HCT116 (cell line): ENCODE data around the gene KCTD18. TPM values are rescaled to one million over a fixed set of nuclear protein-coding genes. Genes with fewer than 3 reads are reported as not detected.

ENCODE experiments used
- ATAC-seq: fragments of 200-7000 bp; cut with Tn5 transposase; 2 replicates; pipeline ENCODE4 v1.9.1; 2020; ENCODE audit warnings: mild to moderate bottlenecking, moderate library complexity
- BruUV-seq: library from RNA; stranded (reverse); fragments of 400-500 nt; replicated peaks from 2 replicates; lab custom pipeline; 2021; lab: Mats Ljungman, UMichigan
- CTCF ChIA-PET: fragments of 300-600 bp; sonication (Branson Sonifier 250); formaldehyde crosslinking; loops from one replicate; lab custom pipeline; 2021; ENCODE audit warnings: antibody characterized with exemption; lab: Charles Lee
- POLR2A ChIA-PET: fragments of 300-600, 350-600 bp; sonication (Branson Sonifier 250); formaldehyde crosslinking; loops from one replicate; lab custom pipeline; 2021; ENCODE audit warnings: antibody characterized with exemption; lab: Charles Lee
- RAD21 ChIA-PET, 2 experiments: fragments of 300-600 bp; sonication (Branson Sonifier 250); formaldehyde crosslinking; loops; one replicate each; lab custom pipeline; 2023; ENCODE audit warnings: low total read pairs in 2 of 2; ENCODE audit not compliant: uncharacterized antibody in 2 of 2, unreplicated experiment in 2 of 2, low non-redundant PET in 1 of 2; lab: Charles Lee
- DNase-seq: peaks from one replicate; pipeline ENCODE4 v3.0.0-alpha.2; 2010; ENCODE audit warnings: low read depth, low spot score
- H2AFZ ChIP-seq: fragments of 200-600 bp; shearing (Covaris generic), sonication (generic); 2 replicates; pipeline ENCODE4 v1.6.1; 2017; ENCODE audit warnings: low read depth, mixed run types, mixed read lengths, antibody characterized with exemption, low read length; ENCODE audit not compliant: poor library complexity, severe bottlenecking
- H3K27ac ChIP-seq: 2 replicates; pipeline ENCODE4 v1.5.1; 2012; ENCODE audit warnings: low read depth, low read length
- H3K27me3 ChIP-seq: fragments of 200-600 bp; sonication (generic); 2 replicates; pipeline ENCODE4 v1.6.1; 2016; ENCODE audit warnings: mixed run types, low read length, mixed read lengths; ENCODE audit not compliant: insufficient read depth
- H3K36me3 ChIP-seq, 2 experiments: fragments of 200-500 bp in 1 of 2; fragments of 200-600 bp in 1 of 2; sonication (Bioruptor generic) in 1 of 2; sonication (generic) in 1 of 2; 2 replicates each; pipeline versions ENCODE4 v1.5.1 to v1.6.1; 2014 to 2016; ENCODE audit warnings: low read length in 2 of 2, inconsistent platforms in 1 of 2, mixed read lengths in 1 of 2, mixed run types in 1 of 2; ENCODE audit not compliant: insufficient read depth in 2 of 2, control insufficient read depth in 1 of 2
- H3K4me1 ChIP-seq, 2 experiments: fragments of 200-600 bp in 1 of 2; sonication (generic) in 1 of 2; 2 replicates each; pipeline versions ENCODE4 v1.5.1 to v1.6.1; 2012 to 2017; ENCODE audit warnings: low read length in 2 of 2, inconsistent platforms in 1 of 2, mild to moderate bottlenecking in 1 of 2, mixed read lengths in 1 of 2, mixed run types in 1 of 2, moderate library complexity in 1 of 2; ENCODE audit not compliant: insufficient read depth in 2 of 2, control insufficient read depth in 1 of 2
- H3K4me2 ChIP-seq: fragments of 200-600 bp; sonication (generic); 2 replicates; pipeline ENCODE4 v1.6.1; 2017; ENCODE audit warnings: mixed run types, low read length, mixed read lengths
- H3K4me3 ChIP-seq, 2 experiments: fragments of 200-600 bp in 1 of 2; sonication (generic) in 1 of 2; replicated peaks in 1 of 2; 2 replicates each; pipeline ENCODE4 v1.5.1; 2011 to 2016; ENCODE audit warnings: low read length in 2 of 2, control low read depth in 1 of 2, low read depth in 1 of 2, mild to moderate bottlenecking in 1 of 2, mixed read lengths in 1 of 2, mixed run types in 1 of 2
- H3K79me2 ChIP-seq: fragments of 200-600 bp; sonication (generic); 2 replicates; pipeline ENCODE4 v1.6.1; 2017; ENCODE audit warnings: mild to moderate bottlenecking, mixed run types, low read length, moderate library complexity, mixed read lengths; ENCODE audit not compliant: insufficient read depth
- H3K9ac ChIP-seq: fragments of 200-600 bp; sonication (generic); 2 replicates; pipeline ENCODE4 v1.6.1; 2016; ENCODE audit warnings: low read length, mixed read lengths
- H3K9me2 ChIP-seq: fragments of 200-600 bp; sonication (generic), shearing (Covaris generic); 2 replicates; pipeline ENCODE4 v1.6.1; 2017; ENCODE audit warnings: mixed run types, mild to moderate bottlenecking, moderate library complexity; ENCODE audit not compliant: insufficient read depth
- H3K9me3 ChIP-seq, 2 experiments: fragments of 200-500 bp in 1 of 2; fragments of 200-600 bp in 1 of 2; sonication (Bioruptor generic) in 1 of 2; sonication (generic) in 1 of 2; 2 replicates each; pipeline ENCODE4 v1.6.1; 2014 to 2017; ENCODE audit warnings: low read length in 2 of 2, mixed read lengths in 2 of 2, inconsistent platforms in 1 of 2, low read depth in 1 of 2, mild to moderate bottlenecking in 1 of 2, mixed run types in 1 of 2, moderate library complexity in 1 of 2; ENCODE audit not compliant: control insufficient read depth in 1 of 2, insufficient read depth in 1 of 2
- H4K20me1 ChIP-seq: fragments of 200-600 bp; sonication (generic), shearing (Covaris generic); 2 replicates; pipeline ENCODE4 v1.6.1; 2017; ENCODE audit warnings: mixed run types, mild to moderate bottlenecking, moderate library complexity; ENCODE audit not compliant: insufficient read depth
- CTCF ChIP-seq, 3 experiments: fragments of 200-600 bp in 1 of 3; sonication (generic) in 1 of 3; IDR thresholded peaks in 2 of 3; conservative IDR thresholded peaks in 1 of 3; 2 replicates each; pipeline ENCODE4 v1.5.1; 2012 to 2017; ENCODE audit warnings: low read depth in 2 of 3, low read length in 2 of 3, antibody characterized with exemption in 1 of 3, borderline replicate concordance in 1 of 3, control low read depth in 1 of 3, mild to moderate bottlenecking in 1 of 3, mixed read lengths in 1 of 3, mixed run types in 1 of 3, moderate library complexity in 1 of 3; ENCODE audit not compliant: insufficient read depth in 1 of 3
- ELF1 ChIP-seq: IDR thresholded peaks from 2 replicates; pipeline ENCODE4 v1.6.1; 2012; ENCODE audit warnings: low read depth, borderline replicate concordance
- REST ChIP-seq: IDR thresholded peaks from 2 replicates; pipeline ENCODE4 v1.6.1; 2012; ENCODE audit warnings: low read depth
- YY1 ChIP-seq: IDR thresholded peaks from 2 replicates; pipeline ENCODE4 v1.6.1; 2011; ENCODE audit warnings: low read length, low read depth, moderate library complexity, mild to moderate bottlenecking; ENCODE audit not compliant: insufficient replicate concordance; ENCODE audit errors: extremely low read depth
- intact Hi-C: fragments of 100-400 bp; cut with micrococcal nuclease; formaldehyde crosslinking; loops from 2 replicates; pipeline ENCODE4 v1.10.0; 2022
- total RNA-seq: library from RNA; stranded (reverse); gene quantifications from one replicate; pipeline ENCODE4 v1.2.1, GENCODE V29; 2021; ENCODE audit not compliant: unreplicated experiment

Gene KCTD18
- total RNA-seq, 1 experiment from 2014 or later: 12.8 TPM

DNA sequence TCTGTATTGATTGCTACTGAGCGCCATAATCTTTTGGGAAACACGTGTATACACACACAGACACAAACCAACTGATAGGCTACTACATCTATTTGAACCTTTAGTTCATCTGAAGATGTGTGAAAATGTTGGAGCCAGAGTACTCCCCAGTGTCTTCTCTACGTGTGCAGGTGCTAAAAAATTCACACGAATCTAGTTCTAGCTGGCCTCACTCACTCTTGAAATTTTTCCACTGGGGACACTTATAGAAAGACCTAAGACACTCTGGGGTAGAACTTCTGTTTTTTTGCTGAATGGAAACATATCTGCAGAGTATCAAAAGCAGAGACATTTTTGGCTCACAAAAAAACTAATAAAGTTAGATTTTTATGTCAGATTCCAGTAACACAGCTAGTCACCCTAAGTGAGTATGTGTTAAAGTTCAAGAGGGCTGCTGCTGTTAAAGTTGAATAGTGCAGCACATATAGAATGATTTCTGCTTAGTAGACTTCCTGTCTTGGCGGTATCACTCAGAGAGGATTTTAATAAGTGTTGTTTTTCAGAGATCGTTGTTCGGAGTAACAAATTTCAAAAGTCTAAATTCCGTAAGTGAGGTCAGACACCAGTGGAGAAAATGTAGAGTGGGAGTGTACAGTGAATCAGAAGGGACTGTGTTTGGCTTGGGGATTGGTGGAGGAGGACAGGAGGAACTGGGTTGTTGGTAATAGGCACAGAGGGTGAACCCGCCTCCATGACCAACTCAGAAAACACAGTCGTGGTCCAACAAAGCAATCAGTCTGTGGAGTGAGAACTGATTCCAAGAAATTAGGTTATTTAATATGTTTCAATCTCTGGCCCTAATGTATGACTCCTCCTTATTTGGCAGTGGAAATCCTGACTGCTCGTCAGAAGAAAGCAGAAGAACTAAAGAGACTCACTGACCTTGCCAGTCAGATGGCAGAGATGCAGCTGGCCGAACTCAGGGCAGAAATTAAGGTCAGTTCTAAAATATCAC lies 43.1 kb downstream of the KCTD18 start:
- RAD21 ChIA-PET: no interaction called here
- H4K20me1 ChIP-seq: no peaks in the 10 kb centered on the region
- no peak overlapping the region for H3K9ac ChIP-seq
- BruUV-seq: no TSS peak
- DNase-seq (no peak), ATAC-seq (no peak)
- no peaks in the 10 kb centered on the region for H3K4me1 ChIP-seq
- H3K4me3 ChIP-seq: no peak overlapping the region
- POLR2A ChIA-PET: no interaction called here
- no peak overlapping the region for H2AFZ ChIP-seq
- H3K27ac ChIP-seq: no peak overlapping the region
- peaks cover 4 to 22% of the 10 kb centered on the region in 2 experiments; a peak in 2 of 4 replicates for H3K36me3 ChIP-seq
- intact Hi-C loops: no loop called here
- H3K4me2 ChIP-seq: no peak overlapping the region
- CTCF ChIA-PET: no interaction called here
- no peaks in the 10 kb centered on the region for H3K9me2 ChIP-seq
- no peaks in the 10 kb centered on the region for H3K79me2 ChIP-seq
- TF ChIP-seq REST (no peak), YY1 (no peak), ELF1 (no peak), CTCF (IDR thresholded peaks at IDR 0.05 in 2 of 3, conservative IDR thresholded peaks at IDR 0.05 in 1 of 3; ENCODE audit: borderline replicate concordance in 1 of 3, insufficient read depth in 1 of 3, low read depth in 2 of 3, low read length in 2 of 3) (no peak)
- H3K27me3 ChIP-seq: no peaks in the 10 kb centered on the region
- no peaks in the 10 kb centered on the region for H3K9me3 ChIP-seq
